Measurements from ENCODE around the gene EPHB3.
A peak's percentile ranks its signal among the peaks of the same experiment; 100 is the strongest.

EPHB3 gene

DNA sequence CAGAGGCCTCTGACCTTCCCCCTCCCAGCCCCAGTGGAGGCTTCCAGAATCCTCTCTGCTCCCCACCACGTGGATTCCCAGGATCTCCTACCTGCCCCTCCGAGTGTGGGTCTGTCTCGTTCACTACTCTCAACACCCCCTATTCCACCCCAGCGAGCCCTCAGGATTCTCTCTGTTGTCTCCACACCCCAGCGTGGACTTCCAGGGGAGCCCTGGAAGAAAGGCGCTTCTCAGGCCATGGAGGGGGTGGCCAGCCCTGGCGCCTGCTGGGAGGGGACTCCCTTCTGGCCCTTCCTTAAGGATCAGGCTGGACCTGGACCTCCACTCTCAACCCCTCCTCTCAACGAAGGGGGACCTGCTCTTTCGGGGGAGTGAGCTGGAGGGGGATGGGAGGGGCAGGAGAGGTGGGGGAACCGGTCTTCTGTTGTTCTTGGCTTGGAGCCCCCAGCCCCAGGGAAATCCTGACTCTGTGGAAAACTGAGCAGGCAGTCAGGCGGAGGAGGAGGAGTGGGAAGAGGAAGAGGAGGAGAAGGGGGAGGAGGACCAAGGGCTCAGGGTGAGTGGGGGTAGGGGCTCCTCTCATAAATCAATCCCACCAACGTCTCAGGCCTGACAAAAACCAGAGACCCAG, 32.9 kb downstream of the EPHB3 start:
- Histone ChIP-seq H2BK12ac (ENCODE audit: low read length) (peak overlapping the region; percentile 23), H2BK5ac (ENCODE audit: low read depth, low read length, poor library complexity) (peak overlapping the region; percentile 5), H3K4me3 (ENCODE audit: low read depth, low read length) (no peak overlapping the region), H3K9me3 (ENCODE audit: insufficient read depth, low read depth, low read length) (no peaks in the 10 kb centered on the region), H3K27ac (ENCODE audit: low read depth, low read length) (peak overlapping the region; percentile 9), H4K12ac (ENCODE audit: low read depth, low read length) (no peak overlapping the region), H3K14ac (ENCODE audit: low read length) (peak overlapping the region; percentile 68), H2AFZ (ENCODE audit: insufficient read depth, low read length, poor library complexity) (no peak overlapping the region), H3K4me1 (ENCODE audit: control insufficient read depth in 1 of 2, insufficient read depth in 2 of 2, low read length in 2 of 2) (peaks cover 37 to 43% of the 10 kb centered on the region in 2 experiments), H4K91ac (ENCODE audit: low read depth, low read length) (peak overlapping the region; percentile 52), H3K23ac (ENCODE audit: low read length) (no peak overlapping the region), H4K8ac (ENCODE audit: low read depth, low read length) (no peak overlapping the region), H2BK120ac (ENCODE audit: insufficient read depth, low read length, poor library complexity) (peak overlapping the region; percentile 65), H3K27me3 (ENCODE audit: insufficient read depth, low read length) (no peaks in the 10 kb centered on the region), H3K4me2 (ENCODE audit: low read length) (no peak overlapping the region), H3K36me3 (ENCODE audit: control insufficient read depth in 1 of 2, insufficient read depth in 2 of 2, low read length in 2 of 2) (no peaks in the 10 kb centered on the region), H3K9ac (ENCODE audit: low read length) (no peak overlapping the region), H3K79me2 (ENCODE audit: control insufficient read depth, insufficient read depth, low read length, poor library complexity) (no peaks in the 10 kb centered on the region), H2AK5ac (ENCODE audit: low read length) (peak overlapping the region; percentile 35), H3K4ac (ENCODE audit: low read depth, low read length) (no peak overlapping the region), H3K18ac (ENCODE audit: low read length) (peak overlapping the region; percentile 24), H3K79me1 (ENCODE audit: low read length) (peaks cover 17% of the 10 kb centered on the region)
- DNase-seq: no peak
- WGBS (ENCODE audit: extremely low coverage, insufficient coverage, insufficient read length): no CpG with 5 or more reads among the region's 12 CpGs

DNA sequence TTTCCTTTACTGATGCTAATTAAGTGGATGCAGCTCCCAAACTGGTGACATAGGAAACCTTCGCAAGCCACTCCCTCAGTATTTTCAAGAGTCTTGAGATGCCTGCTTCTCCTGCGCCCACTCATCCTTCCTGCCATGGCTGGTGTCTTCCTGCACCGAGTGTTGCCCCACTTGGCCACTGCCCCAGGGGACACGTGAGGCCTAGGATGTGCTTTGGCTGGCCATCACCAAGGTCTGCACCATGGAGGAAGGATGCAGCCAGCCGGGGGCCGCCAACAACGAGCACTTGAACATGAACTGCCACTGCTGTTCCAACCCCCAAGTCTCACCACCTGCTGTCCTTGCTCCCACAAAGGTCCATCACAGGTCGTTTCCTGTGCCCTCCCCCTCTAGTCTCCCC, 34.1 kb downstream of the EPHB3 start:
- no peak overlapping the region for H4K91ac ChIP-seq (ENCODE audit: low read depth, low read length)
- H4K12ac ChIP-seq (ENCODE audit: low read depth, low read length): no peak overlapping the region
- WGBS (ENCODE audit: extremely low coverage, insufficient coverage, insufficient read length): no CpG with 5 or more reads among the region's 8 CpGs
- H3K23ac ChIP-seq (ENCODE audit: low read length): no peak overlapping the region
- H3K4ac ChIP-seq (ENCODE audit: low read depth, low read length): no peak overlapping the region
- peaks cover 17% of the 10 kb centered on the region for H3K79me1 ChIP-seq (ENCODE audit: low read length)
- no peak for DNase-seq
- H3K79me2 ChIP-seq (ENCODE audit: control insufficient read depth, insufficient read depth, low read length, poor library complexity): no peaks in the 10 kb centered on the region
- H3K36me3 ChIP-seq (ENCODE audit: control insufficient read depth in 1 of 2, insufficient read depth in 2 of 2, low read length in 2 of 2): no peaks in the 10 kb centered on the region
- no peak overlapping the region for H3K27ac ChIP-seq (ENCODE audit: low read depth, low read length)
- H2BK5ac ChIP-seq (ENCODE audit: low read depth, low read length, poor library complexity): no peak overlapping the region
- H4K8ac ChIP-seq (ENCODE audit: low read depth, low read length): no peak overlapping the region
- H3K27me3 ChIP-seq (ENCODE audit: insufficient read depth, low read length): no peaks in the 10 kb centered on the region
- H2BK12ac ChIP-seq (ENCODE audit: low read length): no peak overlapping the region
- no peak overlapping the region for H3K18ac ChIP-seq (ENCODE audit: low read length)
- no peaks in the 10 kb centered on the region for H3K9me3 ChIP-seq (ENCODE audit: insufficient read depth, low read depth, low read length)
- H2BK120ac ChIP-seq (ENCODE audit: insufficient read depth, low read length, poor library complexity): no peak overlapping the region
- no peak overlapping the region for H2AK5ac ChIP-seq (ENCODE audit: low read length)
- H3K4me1 ChIP-seq (ENCODE audit: control insufficient read depth in 1 of 2, insufficient read depth in 2 of 2, low read length in 2 of 2): peaks cover 37 to 43% of the 10 kb centered on the region in 2 experiments
- no peak overlapping the region for H3K4me2 ChIP-seq (ENCODE audit: low read length)
- no peak overlapping the region for H3K14ac ChIP-seq (ENCODE audit: low read length)
- no peak overlapping the region for H3K4me3 ChIP-seq (ENCODE audit: low read depth, low read length)
- H2AFZ ChIP-seq (ENCODE audit: insufficient read depth, low read length, poor library complexity): no peak overlapping the region
- no peak overlapping the region for H3K9ac ChIP-seq (ENCODE audit: low read length)

DNA sequence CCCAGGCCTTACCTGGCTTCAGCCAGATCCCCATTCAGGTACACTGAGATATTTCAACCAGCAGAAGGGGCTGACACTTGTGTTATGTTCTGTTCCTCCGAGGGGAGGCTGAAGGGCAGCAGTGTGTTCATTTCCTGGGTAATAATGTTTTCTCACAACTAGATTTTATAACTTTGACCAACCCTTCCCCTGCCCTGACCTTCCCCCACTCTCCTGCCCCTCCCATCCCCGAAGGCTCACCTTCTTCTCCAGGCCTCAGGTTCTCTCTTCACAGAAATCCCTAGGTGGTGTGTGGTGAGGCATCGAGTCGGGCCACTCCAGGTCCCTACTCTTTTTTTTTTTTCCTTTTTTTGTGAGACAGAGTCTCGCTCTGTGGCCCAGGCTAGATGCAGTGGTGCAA, 34.6 kb downstream of the EPHB3 start:
- Histone ChIP-seq H3K9ac (ENCODE audit: low read length) (no peak overlapping the region), H2BK5ac (ENCODE audit: low read depth, low read length, poor library complexity) (no peak overlapping the region)
- no peak for DNase-seq

DNA sequence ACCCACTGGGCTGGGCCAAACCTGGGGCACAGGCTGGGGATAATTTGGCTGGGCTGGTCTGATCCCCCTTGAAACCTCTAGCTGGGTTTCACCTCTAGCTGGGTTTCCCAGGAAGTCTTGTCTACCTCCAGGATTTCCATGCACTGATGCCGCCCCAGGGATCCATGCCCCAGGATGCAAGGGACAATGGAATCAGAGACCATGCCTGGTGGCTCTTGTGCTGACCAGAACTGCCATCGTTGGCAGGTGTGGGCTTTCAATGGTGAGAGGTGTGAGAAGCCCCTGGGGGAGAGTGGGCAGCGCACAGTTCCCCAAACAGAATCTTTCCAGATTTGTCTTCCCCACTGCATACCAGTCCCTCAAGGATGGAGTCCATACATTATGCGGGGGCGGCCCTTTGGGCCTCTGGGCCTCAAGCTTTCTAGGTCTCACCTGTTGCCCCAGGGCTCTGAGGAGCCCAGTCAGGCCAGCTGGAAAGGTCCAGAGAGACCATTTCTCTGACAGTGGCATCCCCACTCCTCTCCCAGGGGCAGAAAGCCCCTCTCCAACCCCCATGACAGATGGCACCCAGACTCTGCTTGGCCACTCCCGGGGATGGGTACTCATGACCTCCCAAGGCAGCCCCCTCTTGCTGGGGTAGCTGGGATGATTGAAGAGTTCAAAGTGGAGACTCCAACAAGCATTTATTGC, 35.4 kb downstream of the EPHB3 start:
- no peaks in the 10 kb centered on the region for H3K36me3 ChIP-seq (ENCODE audit: control insufficient read depth in 1 of 2, insufficient read depth in 2 of 2, low read length in 2 of 2)
- no peak overlapping the region for H3K4me2 ChIP-seq (ENCODE audit: low read length)
- H3K4me1 ChIP-seq (ENCODE audit: control insufficient read depth in 1 of 2, insufficient read depth in 2 of 2, low read length in 2 of 2): peaks cover 34 to 38% of the 10 kb centered on the region in 2 experiments
- H4K12ac ChIP-seq (ENCODE audit: low read depth, low read length): no peak overlapping the region
- no peak overlapping the region for H3K18ac ChIP-seq (ENCODE audit: low read length)
- no peak overlapping the region for H4K8ac ChIP-seq (ENCODE audit: low read depth, low read length)
- no CpG with 5 or more reads among the region's 6 CpGs for WGBS (ENCODE audit: extremely low coverage, insufficient coverage, insufficient read length)
- H3K14ac ChIP-seq (ENCODE audit: low read length): no peak overlapping the region
- DNase-seq: no peak
- no peaks in the 10 kb centered on the region for H3K9me3 ChIP-seq (ENCODE audit: insufficient read depth, low read depth, low read length)
- H2BK120ac ChIP-seq (ENCODE audit: insufficient read depth, low read length, poor library complexity): no peak overlapping the region
- H3K79me2 ChIP-seq (ENCODE audit: control insufficient read depth, insufficient read depth, low read length, poor library complexity): no peaks in the 10 kb centered on the region
- H4K91ac ChIP-seq (ENCODE audit: low read depth, low read length): no peak overlapping the region
- H2AK5ac ChIP-seq (ENCODE audit: low read length): no peak overlapping the region
- no peak overlapping the region for H2BK5ac ChIP-seq (ENCODE audit: low read depth, low read length, poor library complexity)
- H3K23ac ChIP-seq (ENCODE audit: low read length): no peak overlapping the region
- peaks cover 17% of the 10 kb centered on the region for H3K79me1 ChIP-seq (ENCODE audit: low read length)
- H2BK12ac ChIP-seq (ENCODE audit: low read length): no peak overlapping the region
- no peak overlapping the region for H3K4ac ChIP-seq (ENCODE audit: low read depth, low read length)
- H2AFZ ChIP-seq (ENCODE audit: insufficient read depth, low read length, poor library complexity): no peak overlapping the region
- H3K27ac ChIP-seq (ENCODE audit: low read depth, low read length): no peak overlapping the region
- no peak overlapping the region for H3K4me3 ChIP-seq (ENCODE audit: low read depth, low read length)
- peaks cover 3% of the 10 kb centered on the region for H3K27me3 ChIP-seq (ENCODE audit: insufficient read depth, low read length)
- no peak overlapping the region for H3K9ac ChIP-seq (ENCODE audit: low read length)

More for the DNA sequence above, 34.6 kb downstream of the EPHB3 start:
- Histone ChIP-seq H3K14ac (ENCODE audit: low read length) (no peak overlapping the region), H3K4me2 (ENCODE audit: low read length) (no peak overlapping the region), H4K8ac (ENCODE audit: low read depth, low read length) (no peak overlapping the region), H3K79me2 (ENCODE audit: control insufficient read depth, insufficient read depth, low read length, poor library complexity) (no peaks in the 10 kb centered on the region), H3K36me3 (ENCODE audit: control insufficient read depth in 1 of 2, insufficient read depth in 2 of 2, low read length in 2 of 2) (no peaks in the 10 kb centered on the region), H3K4me3 (ENCODE audit: low read depth, low read length) (no peak overlapping the region), H3K27ac (ENCODE audit: low read depth, low read length) (no peak overlapping the region), H3K23ac (ENCODE audit: low read length) (no peak overlapping the region), H3K27me3 (ENCODE audit: insufficient read depth, low read length) (no peaks in the 10 kb centered on the region), H2AFZ (ENCODE audit: insufficient read depth, low read length, poor library complexity) (no peak overlapping the region), H2AK5ac (ENCODE audit: low read length) (no peak overlapping the region), H3K79me1 (ENCODE audit: low read length) (peaks cover 17% of the 10 kb centered on the region), H2BK12ac (ENCODE audit: low read length) (no peak overlapping the region), H4K91ac (ENCODE audit: low read depth, low read length) (no peak overlapping the region), H3K4me1 (ENCODE audit: control insufficient read depth in 1 of 2, insufficient read depth in 2 of 2, low read length in 2 of 2) (peaks cover 33 to 41% of the 10 kb centered on the region in 2 experiments), H2BK120ac (ENCODE audit: insufficient read depth, low read length, poor library complexity) (no peak overlapping the region), H3K18ac (ENCODE audit: low read length) (no peak overlapping the region), H3K4ac (ENCODE audit: low read depth, low read length) (no peak overlapping the region), H4K12ac (ENCODE audit: low read depth, low read length) (no peak overlapping the region), H3K9me3 (ENCODE audit: insufficient read depth, low read depth, low read length) (no peaks in the 10 kb centered on the region)
- no CpG with 5 or more reads among the region's 5 CpGs for WGBS (ENCODE audit: extremely low coverage, insufficient coverage, insufficient read length)

Measured in trophoblast cell (in vitro differentiated cells and primary cell).